ENCODE results near the gene PTPRF. TPM values are rescaled to one million over a fixed set of nuclear protein-coding genes. Genes with fewer than 3 reads are reported as not detected.

Gene PTPRF
- polyA plus RNA-seq, 1 donor from 2014 or later, result not detected

- no peaks in the 10 kb centered on the region for H3K27me3 Mint-ChIP-seq
- no peaks in the 10 kb centered on the region for H3K9me3 Mint-ChIP-seq
- peaks cover 2 to 5% (median 5%) of the 10 kb centered on the region in 3 donors for H3K4me1 Mint-ChIP-seq
- H3K36me3 Mint-ChIP-seq, result peaks cover 9% of the 10 kb centered on the region
- H3K27ac Mint-ChIP-seq, result peak overlapping the region in 1 of 3 donors; percentile 43
- no peak overlapping the region for H3K4me3 Mint-ChIP-seq
Observed at GRCh38 chr1:43659212-43660166, 128.8 kb downstream of the PTPRF start.

GRCh38 chr1:43660355-43660754 is 129.7 kb downstream of the PTPRF start:
- H3K36me3 Mint-ChIP-seq, result peaks cover 11% of the 10 kb centered on the region
- H3K27ac Mint-ChIP-seq, result no peak overlapping the region
- H3K4me1 Mint-ChIP-seq, result peaks cover 5 to 9% (median 6%) of the 10 kb centered on the region in 3 donors
- H3K9me3 Mint-ChIP-seq, result no peaks in the 10 kb centered on the region
- no peaks in the 10 kb centered on the region for H3K27me3 Mint-ChIP-seq
- no peak overlapping the region for H3K4me3 Mint-ChIP-seq

GRCh38 chr1:43664369-43664768 is 133.7 kb downstream of the PTPRF start:
- Mint-ChIP-seq H3K4me3 (no peak overlapping the region), H3K9me3 (no peaks in the 10 kb centered on the region), H3K4me1 (peaks cover 6 to 9% (median 6%) of the 10 kb centered on the region in 3 donors), H3K36me3 (peaks cover 16% of the 10 kb centered on the region), H3K27ac (peak overlapping the region in 1 of 3 donors; percentile 81), H3K27me3 (no peaks in the 10 kb centered on the region)

GRCh38 chr1:43666608-43667007 is 135.9 kb downstream of the PTPRF start:
- peaks cover 12% of the 10 kb centered on the region for H3K36me3 Mint-ChIP-seq
- H3K27ac Mint-ChIP-seq, result peak overlapping the region in 1 of 3 donors; percentile 84
- H3K4me1 Mint-ChIP-seq, result peaks cover 5 to 6% (median 6%) of the 10 kb centered on the region in 3 donors
- H3K4me3 Mint-ChIP-seq, result no peak overlapping the region
- no peaks in the 10 kb centered on the region for H3K27me3 Mint-ChIP-seq
- no peaks in the 10 kb centered on the region for H3K9me3 Mint-ChIP-seq

GRCh38 chr1:43668956-43669355 is 138.3 kb downstream of the PTPRF start:
- Mint-ChIP-seq H3K4me1 (peaks cover 5 to 8% (median 6%) of the 10 kb centered on the region in 3 donors), H3K27ac (peak overlapping the region in 2 of 3 donors; percentile 76 to 87), H3K4me3 (no peak overlapping the region), H3K36me3 (peaks cover 12% of the 10 kb centered on the region), H3K27me3 (no peaks in the 10 kb centered on the region), H3K9me3 (no peaks in the 10 kb centered on the region)

- H3K27ac Mint-ChIP-seq, result no peak overlapping the region
- H3K4me1 Mint-ChIP-seq, result peaks cover 0 to 7% (median 2%) of the 10 kb centered on the region in 3 donors
- H3K36me3 Mint-ChIP-seq, result peaks cover 7% of the 10 kb centered on the region
- H3K27me3 Mint-ChIP-seq, result no peaks in the 10 kb centered on the region
- no peak overlapping the region for H3K4me3 Mint-ChIP-seq
- H3K9me3 Mint-ChIP-seq, result no peaks in the 10 kb centered on the region
Observed at GRCh38 chr1:43669878-43670277, 139.2 kb downstream of the PTPRF start.

- Mint-ChIP-seq H3K4me3 (no peak overlapping the region), H3K4me1 (peaks cover 0 to 7% (median 2%) of the 10 kb centered on the region in 3 donors), H3K27ac (peak overlapping the region in 1 of 3 donors; percentile 21), H3K27me3 (no peaks in the 10 kb centered on the region), H3K9me3 (no peaks in the 10 kb centered on the region), H3K36me3 (peaks cover 10% of the 10 kb centered on the region)
Observed at GRCh38 chr1:43671193-43671592, 140.5 kb downstream of the PTPRF start.

- H3K27ac Mint-ChIP-seq, result peak overlapping the region in 1 of 3 donors; percentile 21
Observed at GRCh38 chr1:43671626-43672330, 141.1 kb downstream of the PTPRF start.

GRCh38 chr1:43673261-43673660 is 142.6 kb downstream of the PTPRF start:
- Mint-ChIP-seq H3K27ac (no peak overlapping the region), H3K36me3 (peaks cover 14% of the 10 kb centered on the region), H3K27me3 (no peaks in the 10 kb centered on the region)

More at GRCh38 chr1:43671626-43672330, 141.1 kb downstream of the PTPRF start:
- Mint-ChIP-seq H3K9me3 (no peaks in the 10 kb centered on the region), H3K4me1 (peaks cover 0 to 7% (median 2%) of the 10 kb centered on the region in 3 donors), H3K4me3 (no peak overlapping the region), H3K27me3 (no peaks in the 10 kb centered on the region), H3K36me3 (peaks cover 11% of the 10 kb centered on the region)

More at GRCh38 chr1:43673261-43673660, 142.6 kb downstream of the PTPRF start:
- no peaks in the 10 kb centered on the region for H3K9me3 Mint-ChIP-seq
- peaks cover 2 to 7% (median 7%) of the 10 kb centered on the region in 3 donors for H3K4me1 Mint-ChIP-seq
- no peak overlapping the region for H3K4me3 Mint-ChIP-seq

Other genes starting within 250 kb of the PTPRF start
- not detected for gene C1orf210, start 245.3 kb upstream of the PTPRF start, polyA plus RNA-seq
- gene TIE1, start 229.9 kb upstream of the PTPRF start, polyA plus RNA-seq, result not detected
- not detected for gene MPL, start 193.1 kb upstream of the PTPRF start, polyA plus RNA-seq
- 0.58 TPM for gene CDC20, start 171.9 kb upstream of the PTPRF start, polyA plus RNA-seq
- gene ELOVL1, start 162.9 kb upstream of the PTPRF start, polyA plus RNA-seq, result 69.6 TPM
- 45.4 TPM for gene MED8, start 141.1 kb upstream of the PTPRF start, polyA plus RNA-seq
- gene SZT2, start 141.0 kb upstream of the PTPRF start, polyA plus RNA-seq, result 8.0 TPM
- gene HYI, start 77.0 kb upstream of the PTPRF start, polyA plus RNA-seq, result 6.5 TPM
- 9.8 TPM for gene KDM4A, start 119.3 kb downstream of the PTPRF start, polyA plus RNA-seq
- gene ST3GAL3, start 176.7 kb downstream of the PTPRF start, polyA plus RNA-seq, result 14.3 TPM